Measurements from ENCODE around the gene FMNL3. TPM values are rescaled to one million over a fixed set of nuclear protein-coding genes. Genes with fewer than 3 reads are reported as not detected.

FMNL3 gene
- polyA plus RNA-seq, 5 donors, result 50.1 to 64.3 (median 52.5) TPM

- DNase-seq, result no peak
These were observed 54.2 kb downstream of the FMNL3 start for GRCh38 chr12:49652921-49653520.

GRCh38 chr12:49651855-49652254 lies 55.4 kb downstream of the FMNL3 start:
- DNase-seq, result no peak

GRCh38 chr12:49649892-49650291 lies 57.3 kb downstream of the FMNL3 start:
- no peak for DNase-seq

- no peak for DNase-seq
These were observed 57.8 kb downstream of the FMNL3 start for GRCh38 chr12:49649445-49649844.

GRCh38 chr12:49648712-49649003 lies 58.5 kb downstream of the FMNL3 start:
- no peak for DNase-seq

GRCh38 chr12:49647827-49648711 lies 59.1 kb downstream of the FMNL3 start:
- DNase-seq, result no peak

GRCh38 chr12:49646871-49647654 lies 60.1 kb downstream of the FMNL3 start:
- DNase-seq, result no peak

- no peak for DNase-seq
These were observed 60.8 kb downstream of the FMNL3 start for GRCh38 chr12:49646331-49646830.

- no peak for DNase-seq
These were observed 61.8 kb downstream of the FMNL3 start for GRCh38 chr12:49645146-49646039.

- DNase-seq, result peak; percentile 70 to 82
These were observed 62.6 kb downstream of the FMNL3 start for GRCh38 chr12:49644620-49644994.

- DNase-seq, result no peak
These were observed 63.1 kb downstream of the FMNL3 start for GRCh38 chr12:49643961-49644619.

GRCh38 chr12:49643135-49643534 lies 64.1 kb downstream of the FMNL3 start:
- DNase-seq, result no peak

- DNase-seq, result no peak
These were observed 64.8 kb downstream of the FMNL3 start for GRCh38 chr12:49642370-49642802.

GRCh38 chr12:49641748-49642369 lies 65.3 kb downstream of the FMNL3 start:
- no peak for DNase-seq

- peak in 1 of 2 donors; percentile 63 for DNase-seq
These were observed 70.0 kb downstream of the FMNL3 start for GRCh38 chr12:49636979-49637755.

GRCh38 chr12:49636574-49636973 lies 70.6 kb downstream of the FMNL3 start:
- no peak for DNase-seq

- no peak for DNase-seq
These were observed 71.5 kb downstream of the FMNL3 start for GRCh38 chr12:49635656-49636055.

GRCh38 chr12:49635036-49635435 lies 72.2 kb downstream of the FMNL3 start:
- no peak for DNase-seq

GRCh38 chr12:49633703-49634345 lies 73.4 kb downstream of the FMNL3 start:
- no peak for DNase-seq
